ENCODE measurements around the gene ZKSCAN7. TPM values are rescaled to one million over a fixed set of nuclear protein-coding genes. Genes with fewer than 3 reads are reported as not detected.
"Not testable (repeated sequence)": the region's sequence is repeated elsewhere in the genome, so short reads cannot be mapped to it uniquely, and the experiment has no call there.

The ZKSCAN7 gene
- total and polyA plus RNA-seq, 2 donors (not counting 1 experiment from before 2014, with no cell fraction given) = 3.0 to 13.2 TPM

GRCh38 chr3:44578924-44579515 is 24.0 kb downstream of the ZKSCAN7 start:
- H3K4me2 ChIP-seq (ENCODE audit: extremely low read depth, insufficient read depth, low read length) = not testable (repeated sequence)

GRCh38 chr3:44579749-44580148 is 24.8 kb downstream of the ZKSCAN7 start:
- not testable (repeated sequence) for H2AFZ ChIP-seq (ENCODE audit: low read length); DNase-seq (ENCODE audit: low read depth in 2 of 2)

More at GRCh38 chr3:44578924-44579515, 24.0 kb downstream of the ZKSCAN7 start:
- not testable (repeated sequence) for H3K4me3 ChIP-seq (replicated peaks in 1 of 4; ENCODE audit: control extremely low read depth in 1 of 4, insufficient read depth in 1 of 4, low read depth in 3 of 4, low read length in 4 of 4); H2AFZ ChIP-seq (ENCODE audit: low read length); DNase-seq (ENCODE audit: low read depth in 2 of 2); H4K20me1 ChIP-seq (ENCODE audit: control insufficient read depth, extremely low read depth, insufficient read depth, low read length); H3K9me3 ChIP-seq (ENCODE audit: control insufficient read depth, insufficient read depth, low read depth, low read length); H3K27ac ChIP-seq (ENCODE audit: insufficient read depth, low read length); H3K79me2 ChIP-seq (ENCODE audit: control insufficient read depth, insufficient read depth, low read length); H3K27me3 ChIP-seq (ENCODE audit: control insufficient read depth, insufficient read depth, low read length); H3K36me3 ChIP-seq (ENCODE audit: control insufficient read depth, insufficient read depth, low read length); H3K9ac ChIP-seq (ENCODE audit: insufficient read depth, low read length); H3K4me1 ChIP-seq (ENCODE audit: control insufficient read depth, extremely low read depth, insufficient read depth, low read length)

GRCh38 chr3:44580971-44581370 is 26.0 kb downstream of the ZKSCAN7 start:
- not testable (repeated sequence) for H3K9ac ChIP-seq (ENCODE audit: insufficient read depth, low read length); DNase-seq (ENCODE audit: low read depth in 2 of 2); H3K4me2 ChIP-seq (ENCODE audit: extremely low read depth, insufficient read depth, low read length); H3K36me3 ChIP-seq (ENCODE audit: control insufficient read depth, insufficient read depth, low read length); H3K4me1 ChIP-seq (ENCODE audit: control insufficient read depth, extremely low read depth, insufficient read depth, low read length); H3K4me3 ChIP-seq (replicated peaks in 1 of 4; ENCODE audit: control extremely low read depth in 1 of 4, insufficient read depth in 1 of 4, low read depth in 3 of 4, low read length in 4 of 4); H3K9me3 ChIP-seq (ENCODE audit: control insufficient read depth, insufficient read depth, low read depth, low read length); H4K20me1 ChIP-seq (ENCODE audit: control insufficient read depth, extremely low read depth, insufficient read depth, low read length); H2AFZ ChIP-seq (ENCODE audit: low read length); H3K27me3 ChIP-seq (ENCODE audit: control insufficient read depth, insufficient read depth, low read length); H3K27ac ChIP-seq (ENCODE audit: insufficient read depth, low read length); H3K79me2 ChIP-seq (ENCODE audit: control insufficient read depth, insufficient read depth, low read length)

More at GRCh38 chr3:44579749-44580148, 24.8 kb downstream of the ZKSCAN7 start:
- not testable (repeated sequence) for H4K20me1 ChIP-seq (ENCODE audit: control insufficient read depth, extremely low read depth, insufficient read depth, low read length); H3K4me2 ChIP-seq (ENCODE audit: extremely low read depth, insufficient read depth, low read length); H3K27me3 ChIP-seq (ENCODE audit: control insufficient read depth, insufficient read depth, low read length); H3K4me1 ChIP-seq (ENCODE audit: control insufficient read depth, extremely low read depth, insufficient read depth, low read length); H3K9me3 ChIP-seq (ENCODE audit: control insufficient read depth, insufficient read depth, low read depth, low read length); H3K9ac ChIP-seq (ENCODE audit: insufficient read depth, low read length); H3K36me3 ChIP-seq (ENCODE audit: control insufficient read depth, insufficient read depth, low read length); H3K27ac ChIP-seq (ENCODE audit: insufficient read depth, low read length); H3K4me3 ChIP-seq (replicated peaks in 1 of 4; ENCODE audit: control extremely low read depth in 1 of 4, insufficient read depth in 1 of 4, low read depth in 3 of 4, low read length in 4 of 4); H3K79me2 ChIP-seq (ENCODE audit: control insufficient read depth, insufficient read depth, low read length)

- TF ChIP-seq EZH2 (IDR thresholded peaks at IDR 0.05; ENCODE audit: low read length, missing control alignments) = no peak
- no peak for TF ChIP-seq CTCF (conservative IDR thresholded peaks at IDR 0.05 in 1 of 2, IDR thresholded peaks at IDR 0.05 in 1 of 2; ENCODE audit: low read depth in 1 of 2, low read length in 2 of 2)
- peak; percentile 83 for DNase-seq (ENCODE audit: low read depth in 2 of 2)
- Histone ChIP-seq H3K9ac (ENCODE audit: insufficient read depth, low read length) (peak within 1 kb of the TSS; percentile 55), H3K27ac (ENCODE audit: insufficient read depth, low read length) (peak within 1 kb of the TSS; percentile 29), H3K9me3 (ENCODE audit: control insufficient read depth, insufficient read depth, low read depth, low read length) (no peaks in the 10 kb centered on the region), H4K20me1 (ENCODE audit: control insufficient read depth, extremely low read depth, insufficient read depth, low read length) (no peaks in the 10 kb centered on the region), H3K27me3 (ENCODE audit: control insufficient read depth, insufficient read depth, low read length) (peaks cover 2% of the 10 kb centered on the region), H3K4me3 (replicated peaks in 1 of 4; ENCODE audit: control extremely low read depth in 1 of 4, insufficient read depth in 1 of 4, low read depth in 3 of 4, low read length in 4 of 4) (peak within 1 kb of the TSS; percentile 39 to 73 (median 55)), H3K36me3 (ENCODE audit: control insufficient read depth, insufficient read depth, low read length) (no peaks in the 10 kb centered on the region), H3K4me2 (ENCODE audit: extremely low read depth, insufficient read depth, low read length) (peak within 1 kb of the TSS; percentile 64), H3K79me2 (ENCODE audit: control insufficient read depth, insufficient read depth, low read length) (no peaks in the 10 kb centered on the region), H3K4me1 (ENCODE audit: control insufficient read depth, extremely low read depth, insufficient read depth, low read length) (no peaks in the 10 kb centered on the region), H2AFZ (ENCODE audit: low read length) (peak within 1 kb of the TSS; percentile 69)
Observed at GRCh38 chr3:44584646-44585501, 29.9 kb downstream of the ZKSCAN7 start, which contains the start of gene ZNF660. Gene ZNF660, plus strand, starts transcription at chr3:44584964. Its CDS starts 9,230 bp downstream, at chr3:44594194.

All from fibroblast of lung (primary cell).